KMS-11 (cell line): ENCODE data around the gene ZXDC.

Experiments used
- H2AFZ ChIP-seq: fragments of 200-600 bp; sonication (generic); 2 replicates; pipeline ENCODE4 v1.6.1; 2016; ENCODE audit warnings: antibody characterized with exemption, mixed run types, low read depth
- H3K27ac ChIP-seq: fragments of 200-600 bp; sonication (generic); 2 replicates; pipeline ENCODE4 v1.6.1; 2016; ENCODE audit warnings: mild to moderate bottlenecking, mixed run types
- H3K27me3 ChIP-seq: fragments of 200-600 bp; sonication (generic); 2 replicates; pipeline ENCODE4 v1.6.1; 2017; ENCODE audit warnings: mild to moderate bottlenecking, low read depth, mixed run types, moderate library complexity; ENCODE audit not compliant: insufficient read depth
- H3K36me3 ChIP-seq: fragments of 200-600 bp; sonication (generic); 2 replicates; pipeline ENCODE4 v1.6.1; 2017; ENCODE audit warnings: mild to moderate bottlenecking, mixed run types; ENCODE audit not compliant: insufficient read depth
- H3K4me1 ChIP-seq: fragments of 200-600 bp; sonication (generic); 2 replicates; pipeline ENCODE4 v1.6.1; 2016; ENCODE audit warnings: mild to moderate bottlenecking, low read depth, mixed run types; ENCODE audit not compliant: poor library complexity, severe bottlenecking
- H3K4me2 ChIP-seq: fragments of 200-600 bp; sonication (generic); 2 replicates; pipeline ENCODE4 v1.7.0; 2016; ENCODE audit warnings: mild to moderate bottlenecking, mixed run types
- H3K4me3 ChIP-seq: fragments of 200-600 bp; sonication (generic); IDR thresholded peaks from 2 replicates; pipeline ENCODE4 v1.6.1; 2017; ENCODE audit warnings: low read depth, low read length, mixed read lengths; ENCODE audit not compliant: insufficient read depth
- H3K79me2 ChIP-seq: fragments of 200-600 bp; sonication (generic); 2 replicates; pipeline ENCODE4 v1.6.1; 2016; ENCODE audit warnings: low read depth, mixed run types; ENCODE audit not compliant: insufficient read depth
- H3K9ac ChIP-seq: fragments of 200-600 bp; sonication (generic); 2 replicates; pipeline ENCODE4 v1.6.1; 2016; ENCODE audit warnings: mild to moderate bottlenecking, mixed run types
- H4K20me1 ChIP-seq: fragments of 200-600 bp; sonication (generic); 2 replicates; pipeline ENCODE4 v1.6.1; 2016; ENCODE audit warnings: mild to moderate bottlenecking, mixed run types; ENCODE audit not compliant: insufficient read depth
- CTCF ChIP-seq: fragments of 200-600 bp; sonication (generic); conservative IDR thresholded peaks from 2 replicates; pipeline ENCODE4 v1.6.1; 2017; ENCODE audit warnings: low read depth, mild to moderate bottlenecking, antibody characterized with exemption, low read length, moderate library complexity, mixed read lengths

Gene ZXDC

DNA sequence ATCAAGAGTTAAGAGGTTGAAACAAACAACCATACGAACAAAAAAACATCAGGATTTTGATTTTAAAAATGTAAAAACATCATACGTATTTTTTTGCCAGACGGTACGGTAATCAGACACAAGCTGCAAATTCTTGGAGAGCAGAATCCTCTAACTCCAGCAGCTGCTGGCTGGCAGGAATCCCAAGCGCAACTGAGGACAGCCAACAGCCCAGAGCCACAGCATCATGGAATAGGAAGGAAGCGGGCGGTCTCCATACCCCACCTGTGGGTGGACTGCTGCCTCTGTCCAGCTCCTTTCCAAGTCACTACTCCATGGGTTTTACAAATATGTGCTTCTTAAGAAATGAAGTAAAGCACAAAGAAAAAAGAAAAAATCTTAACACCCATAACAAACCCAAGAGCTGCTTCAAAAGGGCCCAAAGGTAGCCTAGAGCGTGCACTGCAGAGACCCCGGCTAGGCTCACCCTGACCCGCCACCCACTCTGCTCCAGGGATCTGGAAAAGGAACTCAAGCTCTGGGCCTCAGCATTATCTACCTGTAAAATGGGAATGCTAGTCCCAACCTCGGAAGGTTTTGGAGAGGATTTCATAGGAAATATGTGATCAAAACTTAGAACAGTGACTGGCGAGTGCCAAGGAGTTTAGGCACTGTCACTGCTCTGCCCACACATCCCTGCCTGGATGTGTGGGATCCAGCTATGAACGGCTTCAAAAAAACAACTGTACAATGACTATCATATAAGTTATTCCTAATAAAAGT lies 33.4 kb downstream of the ZXDC start:
- H3K4me3 ChIP-seq: no peak overlapping the region
- no peak overlapping the region for H3K9ac ChIP-seq
- no peaks in the 10 kb centered on the region for H3K79me2 ChIP-seq
- no peaks in the 10 kb centered on the region for H3K27me3 ChIP-seq
- H3K4me1 ChIP-seq: no peaks in the 10 kb centered on the region
- no peaks in the 10 kb centered on the region for H4K20me1 ChIP-seq
- no peaks in the 10 kb centered on the region for H3K36me3 ChIP-seq
- H3K4me2 ChIP-seq: no peak overlapping the region
- no peak for TF ChIP-seq CTCF
- H2AFZ ChIP-seq: no peak overlapping the region
- H3K27ac ChIP-seq: no peak overlapping the region

DNA sequence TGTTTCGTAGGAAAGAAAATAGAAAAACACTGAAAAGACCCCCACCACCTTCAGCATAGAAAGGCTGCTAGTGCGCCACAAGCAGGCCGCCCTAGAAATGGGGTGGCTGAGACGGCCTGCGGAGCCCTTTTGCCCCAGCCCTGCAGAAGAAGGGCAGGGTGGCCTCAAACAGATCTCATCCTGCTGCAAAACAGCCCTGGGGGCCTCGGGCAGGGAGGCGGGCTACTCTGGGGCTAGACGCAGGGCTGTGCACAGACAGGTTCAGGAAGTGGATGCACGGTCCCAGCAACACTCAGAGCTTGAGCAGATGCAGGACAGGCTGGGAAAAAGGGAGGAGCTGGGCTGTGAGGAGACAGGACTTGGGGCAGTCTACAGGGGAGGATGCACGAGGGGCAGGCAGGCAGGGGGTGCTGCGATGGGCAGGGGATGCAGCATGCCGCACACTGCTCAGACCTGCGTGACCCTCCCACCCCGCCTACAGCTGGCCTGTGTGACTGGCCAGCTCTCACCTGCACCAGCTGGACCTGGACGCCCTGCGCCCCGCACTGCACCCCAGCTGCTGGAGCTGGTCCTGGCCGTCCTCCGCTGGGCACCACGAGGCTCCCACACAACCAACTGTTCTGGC lies 34.3 kb downstream of the ZXDC start:
- Histone ChIP-seq H3K79me2 (no peaks in the 10 kb centered on the region), H3K4me3 (no peak overlapping the region), H3K36me3 (no peaks in the 10 kb centered on the region), H3K9ac (no peak overlapping the region), H2AFZ (no peak overlapping the region), H3K27ac (no peak overlapping the region), H3K4me2 (no peak overlapping the region), H3K4me1 (no peaks in the 10 kb centered on the region), H4K20me1 (no peaks in the 10 kb centered on the region), H3K27me3 (no peaks in the 10 kb centered on the region)
- TF ChIP-seq CTCF: no peak

DNA sequence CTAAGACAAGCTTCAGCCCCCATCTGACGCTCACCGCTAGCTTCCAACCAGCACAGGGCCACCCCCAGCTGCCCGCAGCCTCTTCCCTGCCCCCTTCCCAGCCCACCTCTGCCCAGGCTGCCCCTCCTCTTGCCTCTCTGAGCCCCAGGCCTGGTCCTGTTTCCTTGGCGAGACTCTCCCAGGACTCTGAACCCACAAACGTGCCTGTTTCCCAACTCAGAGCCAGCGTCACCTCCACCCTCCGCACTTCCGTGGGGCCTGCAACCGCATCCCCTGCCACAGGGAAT lies 35.0 kb downstream of the ZXDC start:
- TF ChIP-seq CTCF: no peak
- no peaks in the 10 kb centered on the region for H3K36me3 ChIP-seq
- H3K27ac ChIP-seq: no peak overlapping the region
- no peaks in the 10 kb centered on the region for H3K79me2 ChIP-seq
- no peak overlapping the region for H3K4me2 ChIP-seq
- no peak overlapping the region for H2AFZ ChIP-seq
- no peak overlapping the region for H3K9ac ChIP-seq
- H4K20me1 ChIP-seq: no peaks in the 10 kb centered on the region
- no peak overlapping the region for H3K4me3 ChIP-seq
- H3K27me3 ChIP-seq: no peaks in the 10 kb centered on the region
- H3K4me1 ChIP-seq: no peaks in the 10 kb centered on the region

DNA sequence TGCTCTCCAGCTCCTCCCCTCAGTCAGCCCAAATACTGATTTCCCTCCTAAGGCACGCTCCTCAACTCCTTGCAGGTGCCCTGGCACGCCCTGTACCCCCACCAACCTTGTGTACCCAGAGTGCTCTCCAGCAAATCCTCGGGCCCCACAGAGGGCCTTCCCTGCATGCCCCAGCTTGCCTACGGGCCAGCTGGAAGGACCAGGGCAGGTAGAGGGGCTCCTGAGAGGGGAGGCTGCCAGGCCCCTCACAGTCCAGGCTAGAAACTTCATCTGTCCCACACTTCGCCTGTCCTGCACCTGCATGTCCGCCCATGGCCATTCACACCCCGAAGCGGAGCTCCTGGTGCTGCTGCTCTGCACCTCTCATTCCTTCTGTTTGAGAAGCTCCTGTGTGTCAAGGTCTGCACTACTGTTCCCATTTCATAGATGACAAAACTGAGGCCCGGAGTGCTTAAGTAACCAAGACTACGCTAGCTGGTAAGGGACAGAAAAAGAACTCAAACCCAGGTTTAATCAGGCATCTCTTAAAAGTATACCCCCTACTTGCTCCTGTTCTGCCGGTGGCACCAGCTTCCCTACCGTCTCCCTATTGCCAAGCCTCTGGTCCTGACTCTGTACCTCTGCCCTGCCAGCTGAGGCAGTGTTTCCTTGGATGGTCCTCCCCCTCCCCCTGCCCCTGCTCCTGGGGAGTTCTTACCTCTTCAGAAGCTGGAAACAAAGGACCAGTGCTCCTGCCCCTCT lies 35.6 kb downstream of the ZXDC start:
- Histone ChIP-seq H3K9ac (no peak overlapping the region), H3K27me3 (no peaks in the 10 kb centered on the region), H4K20me1 (no peaks in the 10 kb centered on the region), H3K79me2 (no peaks in the 10 kb centered on the region), H3K4me1 (no peaks in the 10 kb centered on the region), H3K4me3 (no peak overlapping the region), H3K27ac (no peak overlapping the region), H2AFZ (no peak overlapping the region), H3K4me2 (no peak overlapping the region), H3K36me3 (no peaks in the 10 kb centered on the region)
- TF ChIP-seq CTCF: no peak
